PFSK-1 (cell line): ENCODE data around the gene SNCA.

ENCODE experiments used
- FOXP2 ChIP-seq: optimal IDR thresholded peaks from 2 replicates; pipeline ENCODE3; 2011; ENCODE audit warnings: borderline replicate concordance, control low read depth, inconsistent platforms; ENCODE audit not compliant: insufficient read depth; ENCODE audit errors: extremely low read length, extremely low read depth
- POLR2AphosphoS5 ChIP-seq: IDR thresholded peaks from 2 replicates; pipeline ENCODE4 v1.6.1; 2012; ENCODE audit warnings: low read depth, mild to moderate bottlenecking, control low read depth, low read length, moderate library complexity
- REST ChIP-seq, 2 experiments: IDR thresholded peaks; 2 replicates each; pipeline versions ENCODE4 v1.6.1 to v1.8.0; 2011 to 2012; ENCODE audit warnings: low read depth in 2 of 2, low read length in 2 of 2, control low read depth in 1 of 2, inconsistent platforms in 1 of 2, mild to moderate bottlenecking in 1 of 2, moderate library complexity in 1 of 2; ENCODE audit not compliant: insufficient read depth in 1 of 2
- SIN3A ChIP-seq: IDR thresholded peaks from 2 replicates; pipeline ENCODE4 v1.6.1; 2012; ENCODE audit warnings: mild to moderate bottlenecking, low read length, moderate library complexity, borderline replicate concordance; ENCODE audit not compliant: insufficient read depth
- TAF1 ChIP-seq: IDR thresholded peaks from 2 replicates; pipeline ENCODE4 v1.6.1; 2012; ENCODE audit warnings: low read length, control low read depth, borderline replicate concordance; ENCODE audit not compliant: insufficient read depth

SNCA gene

DNA sequence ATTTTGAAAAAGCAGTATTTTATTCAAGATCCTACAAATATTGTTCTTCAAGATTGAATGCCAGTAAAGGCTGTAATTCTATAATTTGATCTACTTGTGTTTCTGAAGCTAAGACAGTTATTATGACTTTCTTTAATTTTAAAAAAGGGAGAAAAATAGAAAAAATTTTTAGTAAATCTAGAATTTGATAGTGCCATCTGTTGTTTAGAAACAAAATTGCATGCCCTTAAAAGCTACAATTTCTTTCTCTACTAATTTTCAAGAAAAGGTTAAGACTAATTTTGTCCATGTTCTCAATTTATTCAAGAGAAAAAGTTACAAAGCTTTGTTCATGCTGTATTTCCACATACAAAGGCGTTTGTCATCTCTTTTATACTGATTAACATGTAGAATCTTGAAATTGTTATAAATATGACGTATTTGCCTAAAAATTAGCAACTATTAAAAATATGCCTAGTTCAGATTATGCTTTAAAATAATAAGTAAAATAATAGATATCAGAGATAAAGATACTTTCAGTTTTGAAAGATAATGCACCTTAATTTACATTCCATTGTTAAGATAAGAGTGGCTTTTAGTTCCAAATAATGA is 32.1 kb upstream of the SNCA start:
- TF ChIP-seq FOXP2 = no peak
- no peak for TF ChIP-seq SIN3A
- no peak for TF ChIP-seq POLR2AphosphoS5
- no peak for TF ChIP-seq REST (IDR thresholded peaks at IDR 0.05; ENCODE audit: insufficient read depth in 1 of 2, low read depth in 2 of 2, low read length in 2 of 2)
- no peak for TF ChIP-seq TAF1

GRCh38 chr4:89868276-89868675 is 31.3 kb upstream of the SNCA start:
- TF ChIP-seq TAF1 (no peak), REST (IDR thresholded peaks at IDR 0.05; ENCODE audit: insufficient read depth in 1 of 2, low read depth in 2 of 2, low read length in 2 of 2) (no peak), POLR2AphosphoS5 (no peak), SIN3A (no peak), FOXP2 (no peak)

- TF ChIP-seq SIN3A = no peak
- TF ChIP-seq REST (IDR thresholded peaks at IDR 0.05; ENCODE audit: insufficient read depth in 1 of 2, low read depth in 2 of 2, low read length in 2 of 2) = no peak
- no peak for TF ChIP-seq TAF1
- TF ChIP-seq FOXP2 = no peak
- no peak for TF ChIP-seq POLR2AphosphoS5
Measured at GRCh38 chr4:89863533-89863932, 26.6 kb upstream of the SNCA start.

GRCh38 chr4:89860971-89861370 is 24.0 kb upstream of the SNCA start:
- TF ChIP-seq REST (IDR thresholded peaks at IDR 0.05; ENCODE audit: insufficient read depth in 1 of 2, low read depth in 2 of 2, low read length in 2 of 2) (no peak), POLR2AphosphoS5 (no peak)

DNA sequence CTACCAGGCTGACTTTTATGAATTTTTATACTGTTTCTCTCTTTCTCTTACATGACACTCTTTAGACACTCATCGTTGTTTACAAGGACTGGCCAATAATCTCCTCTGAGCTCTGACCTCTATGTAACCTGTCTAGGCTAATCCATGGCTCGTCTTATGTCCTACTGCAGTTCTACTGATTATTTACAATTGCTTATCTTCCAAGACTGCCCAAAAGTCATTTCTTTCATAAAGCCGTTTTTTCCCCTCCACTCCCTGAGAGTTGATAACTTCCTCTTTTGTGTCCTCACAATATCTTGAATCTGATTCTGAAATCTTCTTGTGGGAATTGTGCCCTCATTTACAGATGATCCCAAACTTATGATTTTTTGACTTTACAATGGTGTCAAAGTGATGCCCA is 18.3 kb upstream of the SNCA start:
- TF ChIP-seq FOXP2 (no peak), SIN3A (no peak), TAF1 (no peak)
